ENCODE data around the gene CFAP299. TPM values are rescaled to one million over a fixed set of nuclear protein-coding genes. Genes with fewer than 3 reads are reported as not detected.

The CFAP299 gene
- total RNA-seq, 1 experiment from 2014 or later, result not detected

DNA sequence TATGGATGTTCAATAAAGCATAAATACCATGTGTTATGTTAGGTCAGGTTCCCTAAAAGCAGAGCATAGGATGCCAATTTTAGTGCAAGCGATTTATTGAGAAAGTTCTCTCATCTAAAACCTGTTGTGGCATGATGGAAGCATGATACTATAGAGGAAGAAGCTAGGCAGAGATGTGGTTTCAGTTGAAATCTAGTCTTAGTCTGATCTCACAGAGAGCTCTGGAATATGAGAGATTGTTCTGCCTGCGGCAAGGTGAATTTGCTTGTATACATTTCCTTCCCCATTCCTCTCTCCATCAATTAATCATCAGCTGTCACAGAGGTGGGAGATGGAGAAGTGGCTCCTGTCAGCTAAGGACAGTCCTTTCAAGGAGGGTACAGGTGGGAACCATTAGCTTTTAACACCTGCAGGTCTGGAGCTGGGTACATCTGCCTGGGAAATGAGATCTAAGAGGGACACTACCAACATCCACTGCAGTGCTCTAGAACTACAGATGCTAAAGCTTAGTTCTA is 252.4 kb downstream of the CFAP299 start:
- Histone ChIP-seq H3K9ac (ENCODE audit: low read length) (no peak overlapping the region), H3K27me3 (ENCODE audit: low read length) (no peaks in the 10 kb centered on the region), H3K27ac (ENCODE audit: low read length) (no peak overlapping the region), H2AFZ (ENCODE audit: low read length) (no peak overlapping the region), H3K9me3 (ENCODE audit: low read length) (no peaks in the 10 kb centered on the region), H3K4me1 (ENCODE audit: low read length) (peaks cover 37% of the 10 kb centered on the region), H3K36me3 (ENCODE audit: insufficient read depth, low read length) (no peaks in the 10 kb centered on the region), H4K20me1 (ENCODE audit: insufficient read depth, low read depth, low read length) (no peaks in the 10 kb centered on the region), H3K79me2 (ENCODE audit: low read length) (no peaks in the 10 kb centered on the region), H3K4me3 (ENCODE audit: low read length) (no peak overlapping the region), H3K9me2 (replicated peaks; ENCODE audit: insufficient read depth, low read length) (no peaks in the 10 kb centered on the region), H3K4me2 (ENCODE audit: low read depth, low read length, poor library complexity, severe bottlenecking) (peak overlapping the region; percentile 35)
- DNase-seq, result no peak

DNA sequence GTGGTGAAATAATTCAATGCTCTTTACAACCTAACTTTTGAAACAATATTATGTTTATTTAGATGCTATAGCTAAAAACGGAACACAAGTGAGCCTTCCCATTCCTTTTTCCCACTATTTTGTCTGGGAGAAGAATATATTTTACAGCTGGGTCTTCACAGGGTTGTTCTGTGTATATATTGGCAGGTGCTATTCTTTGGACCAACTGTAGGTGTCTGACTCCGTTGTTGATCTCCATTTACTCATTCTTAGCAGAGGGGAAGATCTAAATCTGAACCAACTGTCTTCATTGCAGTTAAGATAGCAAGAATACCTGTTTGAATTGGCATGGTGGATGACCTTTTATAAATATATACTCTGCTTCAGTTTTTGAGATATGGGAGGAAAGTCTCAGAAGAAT is 257.4 kb downstream of the CFAP299 start:
- Histone ChIP-seq H3K9me2 (replicated peaks; ENCODE audit: insufficient read depth, low read length) (no peaks in the 10 kb centered on the region), H3K36me3 (ENCODE audit: insufficient read depth, low read length) (no peaks in the 10 kb centered on the region), H3K27ac (ENCODE audit: low read length) (peak overlapping the region; percentile 53; the same call in 1 of the 2 replicates), H3K27me3 (ENCODE audit: low read length) (no peaks in the 10 kb centered on the region), H3K9me3 (ENCODE audit: low read length) (no peaks in the 10 kb centered on the region), H2AFZ (ENCODE audit: low read length) (peak overlapping the region; percentile 43; the same call in 1 of the 2 replicates), H3K4me1 (ENCODE audit: low read length) (peaks cover 35% of the 10 kb centered on the region), H3K4me3 (ENCODE audit: low read length) (no peak overlapping the region), H3K79me2 (ENCODE audit: low read length) (no peaks in the 10 kb centered on the region), H3K4me2 (ENCODE audit: low read depth, low read length, poor library complexity, severe bottlenecking) (peak overlapping the region; percentile 57), H3K9ac (ENCODE audit: low read length) (no peak overlapping the region), H4K20me1 (ENCODE audit: insufficient read depth, low read depth, low read length) (no peaks in the 10 kb centered on the region)
- peak; percentile 50 for DNase-seq

DNA sequence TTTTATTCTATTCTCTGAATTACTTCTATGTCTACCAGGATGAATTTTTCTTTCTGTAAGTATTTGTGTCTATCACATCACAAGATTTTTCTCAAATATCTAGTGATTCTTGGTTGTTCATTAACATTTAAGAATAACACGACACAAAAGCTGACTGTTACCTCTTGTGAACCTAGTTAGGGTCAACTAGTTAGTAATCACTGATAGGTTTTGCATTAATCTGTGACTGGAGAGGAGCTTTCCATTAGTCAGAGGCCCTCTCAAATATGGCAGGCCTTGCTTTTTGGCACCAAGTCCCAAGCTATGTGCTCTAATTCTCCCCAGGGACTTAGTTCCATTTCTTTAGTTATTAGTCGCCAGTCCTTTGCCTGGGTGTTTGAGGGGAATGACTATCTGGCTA is 259.2 kb downstream of the CFAP299 start:
- Histone ChIP-seq H3K27ac (ENCODE audit: low read length) (no peak overlapping the region), H3K79me2 (ENCODE audit: low read length) (no peaks in the 10 kb centered on the region), H3K4me3 (ENCODE audit: low read length) (no peak overlapping the region), H3K9me3 (ENCODE audit: low read length) (no peaks in the 10 kb centered on the region), H3K36me3 (ENCODE audit: insufficient read depth, low read length) (no peaks in the 10 kb centered on the region), H3K27me3 (ENCODE audit: low read length) (no peaks in the 10 kb centered on the region), H3K4me2 (ENCODE audit: low read depth, low read length, poor library complexity, severe bottlenecking) (no peak overlapping the region), H3K9ac (ENCODE audit: low read length) (no peak overlapping the region), H4K20me1 (ENCODE audit: insufficient read depth, low read depth, low read length) (no peaks in the 10 kb centered on the region), H3K4me1 (ENCODE audit: low read length) (peaks cover 19% of the 10 kb centered on the region), H3K9me2 (replicated peaks; ENCODE audit: insufficient read depth, low read length) (no peaks in the 10 kb centered on the region), H2AFZ (ENCODE audit: low read length) (no peak overlapping the region)
- DNase-seq, result no peak

DNA sequence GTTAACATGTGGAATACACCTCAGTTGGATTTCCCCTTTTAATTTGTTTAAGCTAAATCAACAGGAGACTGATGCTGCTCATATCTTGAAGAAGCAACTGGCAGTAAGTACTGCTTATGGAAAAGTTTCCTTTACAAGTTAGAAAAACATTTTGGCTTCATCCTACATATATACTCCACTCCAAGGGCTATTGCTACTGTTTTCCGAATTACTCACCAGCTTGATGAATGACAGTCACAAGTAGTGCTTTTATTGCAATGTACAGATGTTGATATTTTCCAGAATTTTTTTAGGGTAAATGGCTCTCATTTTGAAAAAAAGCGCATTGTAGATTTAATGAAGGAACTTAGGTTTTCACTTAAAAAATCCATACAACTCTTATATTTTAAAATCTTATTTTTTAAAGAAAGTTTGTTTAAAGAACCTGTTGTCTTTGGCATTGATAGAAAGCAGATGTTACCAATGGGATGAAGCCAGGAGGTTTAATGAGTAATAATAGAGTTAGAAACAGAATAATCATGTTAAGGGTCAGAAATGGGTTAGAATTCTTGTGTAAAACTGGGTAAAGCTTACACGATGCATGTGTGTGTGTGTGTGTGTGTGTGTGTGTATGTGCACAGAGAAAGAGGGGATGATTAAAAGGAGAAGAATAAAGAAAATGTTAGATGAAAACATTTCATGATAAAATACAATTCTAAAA is 272.9 kb downstream of the CFAP299 start:
- H3K27ac ChIP-seq (ENCODE audit: low read length), result no peak overlapping the region

DNA sequence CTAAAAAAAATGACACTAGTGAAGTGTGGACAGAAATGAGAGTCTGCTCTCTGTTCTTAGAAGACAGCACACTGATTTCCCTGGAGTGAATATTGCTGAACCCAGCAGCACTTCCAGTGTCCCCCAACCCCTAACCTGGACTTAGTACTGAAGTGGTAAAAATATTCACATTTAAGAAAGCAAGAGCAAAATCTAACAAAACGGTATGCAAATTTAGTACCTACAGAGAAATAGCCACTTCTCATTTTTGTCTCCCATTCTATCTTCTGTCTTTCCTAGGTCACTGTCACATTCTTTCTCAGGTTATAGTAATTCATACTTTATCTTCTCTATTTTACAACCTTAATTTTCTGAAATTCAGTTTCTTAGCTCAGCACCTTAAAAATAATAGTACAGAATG is 274.7 kb downstream of the CFAP299 start:
- Histone ChIP-seq H3K27ac (ENCODE audit: low read length) (peak overlapping the region; percentile 98), H3K9me3 (ENCODE audit: low read length) (no peaks in the 10 kb centered on the region), H3K4me1 (ENCODE audit: low read length) (peaks cover 50% of the 10 kb centered on the region), H2AFZ (ENCODE audit: low read length) (no peak overlapping the region), H3K9ac (ENCODE audit: low read length) (peak overlapping the region; percentile 35), H3K27me3 (ENCODE audit: low read length) (no peaks in the 10 kb centered on the region), H3K36me3 (ENCODE audit: insufficient read depth, low read length) (no peaks in the 10 kb centered on the region), H3K4me2 (ENCODE audit: low read depth, low read length, poor library complexity, severe bottlenecking) (peak overlapping the region; percentile 69), H4K20me1 (ENCODE audit: insufficient read depth, low read depth, low read length) (no peaks in the 10 kb centered on the region), H3K4me3 (ENCODE audit: low read length) (peak overlapping the region; percentile 28; the same call in 1 of the 2 replicates), H3K9me2 (replicated peaks; ENCODE audit: insufficient read depth, low read length) (no peaks in the 10 kb centered on the region), H3K79me2 (ENCODE audit: low read length) (no peaks in the 10 kb centered on the region)
- DNase-seq, result peak; percentile 46

More for the DNA sequence above, 272.9 kb downstream of the CFAP299 start:
- peaks cover 44% of the 10 kb centered on the region for H3K4me1 ChIP-seq (ENCODE audit: low read length)
- H3K4me2 ChIP-seq (ENCODE audit: low read depth, low read length, poor library complexity, severe bottlenecking), result no peak overlapping the region
- H2AFZ ChIP-seq (ENCODE audit: low read length), result no peak overlapping the region
- no peaks in the 10 kb centered on the region for H4K20me1 ChIP-seq (ENCODE audit: insufficient read depth, low read depth, low read length)
- no peak for DNase-seq
- H3K27me3 ChIP-seq (ENCODE audit: low read length), result no peaks in the 10 kb centered on the region
- H3K9me3 ChIP-seq (ENCODE audit: low read length), result no peaks in the 10 kb centered on the region
- no peak overlapping the region for H3K4me3 ChIP-seq (ENCODE audit: low read length)
- no peaks in the 10 kb centered on the region for H3K79me2 ChIP-seq (ENCODE audit: low read length)
- no peaks in the 10 kb centered on the region for H3K36me3 ChIP-seq (ENCODE audit: insufficient read depth, low read length)
- H3K9ac ChIP-seq (ENCODE audit: low read length), result no peak overlapping the region
- no peaks in the 10 kb centered on the region for H3K9me2 ChIP-seq (replicated peaks; ENCODE audit: insufficient read depth, low read length)

DNA sequence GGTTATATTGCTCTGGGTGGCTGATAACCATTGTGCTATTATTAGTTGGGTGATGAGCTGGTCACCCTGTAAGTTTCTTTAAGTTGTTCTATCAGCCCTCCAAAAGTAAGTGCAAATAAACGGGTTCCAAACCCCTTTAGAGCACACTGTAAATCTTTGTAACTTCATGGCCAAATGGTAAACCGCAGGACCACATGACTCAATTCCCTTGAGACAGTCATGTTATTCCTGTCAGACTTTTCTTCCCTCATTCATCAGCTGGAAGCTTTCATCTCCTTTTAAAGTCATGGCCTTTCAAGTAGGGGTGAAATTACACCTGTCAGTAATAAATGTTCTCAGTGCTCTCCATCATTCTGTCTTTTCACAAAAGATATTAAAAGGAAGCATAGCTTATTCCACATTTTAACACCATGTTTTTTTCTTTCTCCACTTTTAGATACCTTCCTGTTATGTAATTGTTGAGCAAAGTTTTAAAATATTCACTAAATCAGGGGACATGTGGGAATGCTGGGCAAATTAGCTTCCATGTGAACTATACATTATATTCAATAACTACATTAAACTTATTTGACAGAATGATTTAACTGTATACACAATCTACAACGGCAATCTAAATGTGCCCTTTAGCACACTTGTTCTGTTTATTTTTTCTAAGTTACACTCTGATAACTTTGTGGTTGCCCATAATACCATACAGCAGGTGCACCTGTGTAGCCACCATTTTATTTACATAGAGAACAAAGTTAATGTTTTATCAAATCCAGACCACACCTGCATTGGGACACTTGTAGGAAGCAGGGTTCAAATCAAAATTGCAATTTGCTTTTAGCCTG is 275.5 kb downstream of the CFAP299 start:
- Histone ChIP-seq H3K27me3 (ENCODE audit: low read length) (no peaks in the 10 kb centered on the region), H3K4me3 (ENCODE audit: low read length) (peak overlapping the region; percentile 32), H4K20me1 (ENCODE audit: insufficient read depth, low read depth, low read length) (no peaks in the 10 kb centered on the region), H3K9ac (ENCODE audit: low read length) (peak overlapping the region; percentile 2; the same call in 1 of the 2 replicates), H2AFZ (ENCODE audit: low read length) (no peak overlapping the region), H3K9me2 (replicated peaks; ENCODE audit: insufficient read depth, low read length) (no peaks in the 10 kb centered on the region), H3K36me3 (ENCODE audit: insufficient read depth, low read length) (no peaks in the 10 kb centered on the region), H3K27ac (ENCODE audit: low read length) (peak overlapping the region; percentile 98), H3K4me2 (ENCODE audit: low read depth, low read length, poor library complexity, severe bottlenecking) (peak overlapping the region; percentile 69), H3K79me2 (ENCODE audit: low read length) (no peaks in the 10 kb centered on the region), H3K9me3 (ENCODE audit: low read length) (no peaks in the 10 kb centered on the region), H3K4me1 (ENCODE audit: low read length) (peaks cover 50% of the 10 kb centered on the region)
- DNase-seq, result peak; percentile 81

DNA sequence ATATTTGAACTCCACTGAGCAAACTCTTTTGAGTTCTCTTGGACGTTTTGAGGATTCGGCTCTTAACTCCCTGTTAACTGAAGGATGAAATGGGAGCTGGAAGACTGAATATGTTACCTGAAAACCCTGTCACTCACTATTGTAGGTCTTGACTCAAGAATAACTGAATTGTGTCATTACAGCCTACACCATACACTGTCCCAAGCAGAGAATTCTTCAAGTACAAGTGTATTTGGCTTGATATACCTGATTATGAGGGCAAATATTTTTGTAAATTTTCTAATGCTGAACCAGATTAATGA is 276.1 kb downstream of the CFAP299 start:
- Histone ChIP-seq H3K27ac (ENCODE audit: low read length) (peak overlapping the region; percentile 98), H3K4me1 (ENCODE audit: low read length) (peaks cover 50% of the 10 kb centered on the region), H3K4me2 (ENCODE audit: low read depth, low read length, poor library complexity, severe bottlenecking) (peak overlapping the region; percentile 69), H3K9me3 (ENCODE audit: low read length) (no peaks in the 10 kb centered on the region), H3K27me3 (ENCODE audit: low read length) (no peaks in the 10 kb centered on the region), H3K79me2 (ENCODE audit: low read length) (no peaks in the 10 kb centered on the region), H3K4me3 (ENCODE audit: low read length) (peak overlapping the region; percentile 19; the same call in 1 of the 2 replicates), H3K9ac (ENCODE audit: low read length) (peak overlapping the region; percentile 2; the same call in 1 of the 2 replicates), H3K9me2 (replicated peaks; ENCODE audit: insufficient read depth, low read length) (no peaks in the 10 kb centered on the region), H2AFZ (ENCODE audit: low read length) (no peak overlapping the region), H4K20me1 (ENCODE audit: insufficient read depth, low read depth, low read length) (no peaks in the 10 kb centered on the region), H3K36me3 (ENCODE audit: insufficient read depth, low read length) (no peaks in the 10 kb centered on the region)
- no peak for DNase-seq

DNA sequence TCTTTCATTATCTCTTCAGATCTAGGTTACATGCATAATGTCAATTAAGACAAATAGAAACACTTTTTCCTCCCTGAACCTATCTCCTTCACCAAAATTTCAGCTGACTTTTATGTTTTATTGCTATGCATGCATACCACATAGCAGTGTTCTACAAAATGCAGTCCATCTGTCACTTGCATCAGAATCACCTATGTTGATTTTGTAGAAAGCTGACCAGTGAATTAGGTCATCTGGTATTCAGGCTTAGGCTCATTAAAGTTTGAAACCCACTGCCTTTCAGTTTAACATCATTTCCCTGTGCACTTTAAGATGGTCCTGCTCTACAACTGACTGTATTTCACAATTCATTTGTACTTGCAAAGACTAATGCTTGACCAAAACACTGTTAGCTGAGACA is 277.9 kb downstream of the CFAP299 start:
- Histone ChIP-seq H3K9me2 (replicated peaks; ENCODE audit: insufficient read depth, low read length) (no peaks in the 10 kb centered on the region), H2AFZ (ENCODE audit: low read length) (0 out of 2 replicates have a peak overlapping the region, but pooled peaks have one; percentile 71), H3K4me2 (ENCODE audit: low read depth, low read length, poor library complexity, severe bottlenecking) (no peak overlapping the region), H3K36me3 (ENCODE audit: insufficient read depth, low read length) (no peaks in the 10 kb centered on the region), H3K27ac (ENCODE audit: low read length) (peak overlapping the region; percentile 98), H3K79me2 (ENCODE audit: low read length) (no peaks in the 10 kb centered on the region), H3K4me1 (ENCODE audit: low read length) (peaks cover 50% of the 10 kb centered on the region), H3K9ac (ENCODE audit: low read length) (no peak overlapping the region), H3K4me3 (ENCODE audit: low read length) (no peak overlapping the region), H3K27me3 (ENCODE audit: low read length) (no peaks in the 10 kb centered on the region), H4K20me1 (ENCODE audit: insufficient read depth, low read depth, low read length) (no peaks in the 10 kb centered on the region), H3K9me3 (ENCODE audit: low read length) (no peaks in the 10 kb centered on the region)
- DNase-seq, result no peak

All from Karpas-422 (cell line).